K562 (cell line): ENCODE results near the gene ENDOV. TPM values are rescaled to one million over a fixed set of nuclear protein-coding genes. Genes with fewer than 3 reads are reported as not detected.

Source experiments
- BRD9 ChIP-seq: fragments of 450-650 bp; IDR thresholded peaks from 2 replicates; pipeline ENCODE4 v1.6.1; 2018; ENCODE audit warnings: low read depth; ENCODE audit not compliant: partially characterized antibody
- CGGBP1 ChIP-seq: fragments of 250-450 bp; sonication (Bioruptor Pico); IDR thresholded peaks from 2 replicates; pipeline ENCODE4 v1.9.0; 2021; ENCODE audit warnings: mild to moderate bottlenecking
- CHD2 ChIP-seq: IDR thresholded peaks from 2 replicates; pipeline ENCODE4 v1.6.1; 2011; ENCODE audit warnings: low read depth, low read length
- CXXC5 ChIP-seq: fragments of 250-450 bp; sonication (Bioruptor Pico); IDR thresholded peaks from 2 replicates; pipeline ENCODE4 v1.8.0; 2022; ENCODE audit warnings: inconsistent platforms, mild to moderate bottlenecking, moderate library complexity
- E2F3 ChIP-seq: fragments of 250-450 bp; sonication (Bioruptor Pico); IDR thresholded peaks from 2 replicates; pipeline ENCODE4 v1.4.0; 2020; ENCODE audit warnings: mild to moderate bottlenecking
- ETV5 ChIP-seq: sonication (generic); formaldehyde crosslinking; IDR thresholded peaks from 2 replicates; pipeline ENCODE4 v1.4.0; 2020; ENCODE audit warnings: low read depth, mild to moderate bottlenecking, missing genetic modification reagents
- FOXJ3 ChIP-seq: sonication (generic); formaldehyde crosslinking; IDR thresholded peaks from 2 replicates; pipeline ENCODE4 v1.4.0; 2020; ENCODE audit warnings: mild to moderate bottlenecking, missing genetic modification reagents
- HDAC1 ChIP-seq, 2 experiments: fragments of 450-650 bp; IDR thresholded peaks; 2 replicates each; pipeline ENCODE4 v1.6.1; 2016 to 2017; ENCODE audit warnings: inconsistent platforms in 1 of 2, mild to moderate bottlenecking in 1 of 2, moderate library complexity in 1 of 2
- ILF3 ChIP-seq: fragments of 450-650 bp; IDR thresholded peaks from 2 replicates; pipeline ENCODE4 v1.6.1; 2018; ENCODE audit warnings: antibody characterized with exemption, mild to moderate bottlenecking, moderate library complexity, borderline replicate concordance
- KDM2B ChIP-seq: fragments of 250-450 bp; sonication (Bioruptor Pico); IDR thresholded peaks from 2 replicates; pipeline ENCODE4 v1.8.0; 2021; ENCODE audit warnings: mild to moderate bottlenecking, moderate library complexity
- MCM2 ChIP-seq: fragments of 450-650 bp; IDR thresholded peaks from 2 replicates; pipeline ENCODE4 v1.6.1; 2017; ENCODE audit warnings: low read depth, mild to moderate bottlenecking
- MTA1 ChIP-seq: fragments of 450-650 bp; IDR thresholded peaks from 2 replicates; pipeline ENCODE4 v1.6.1; 2017; ENCODE audit warnings: borderline replicate concordance
- NR2C1 ChIP-seq, 2 experiments: fragments of 450-650 bp; IDR thresholded peaks; 2 replicates each; pipeline ENCODE4 v1.6.1; 2017; ENCODE audit warnings: mild to moderate bottlenecking in 2 of 2, antibody characterized with exemption in 1 of 2, inconsistent platforms in 1 of 2, missing compliant biosample characterization in 1 of 2, missing genetic modification characterization in 1 of 2
- POLR2B ChIP-seq: fragments of 450-650 bp; IDR thresholded peaks from 2 replicates; pipeline ENCODE4 v1.6.1; 2018; ENCODE audit warnings: low read depth; ENCODE audit not compliant: partially characterized antibody
- XRCC5 ChIP-seq: fragments of 200-400 bp; formaldehyde crosslinking; IDR thresholded peaks from 2 replicates; pipeline ENCODE4 v1.6.1; 2017; ENCODE audit warnings: low read depth, mild to moderate bottlenecking, low read length
- YY1 ChIP-seq, 3 experiments: IDR thresholded peaks; 2 replicates each; pipeline ENCODE4 v1.6.1; 2011; ENCODE audit warnings: low read length in 2 of 3, mild to moderate bottlenecking in 2 of 3, moderate library complexity in 2 of 3, borderline replicate concordance in 1 of 3, control low read depth in 1 of 3, low read depth in 1 of 3; ENCODE audit not compliant: insufficient read depth in 3 of 3, insufficient replicate concordance in 2 of 3, control insufficient read depth in 1 of 3, insufficient read length in 1 of 3; ENCODE audit errors: extremely low read depth in 1 of 3
- ZBTB2 ChIP-seq: fragments of 450-650 bp; IDR thresholded peaks from 2 replicates; pipeline ENCODE4 v1.6.1; 2016; ENCODE audit warnings: antibody characterized with exemption
- ZBTB7A ChIP-seq: IDR thresholded peaks from 2 replicates; pipeline ENCODE4 v1.6.1; 2011; ENCODE audit warnings: low read depth, mild to moderate bottlenecking, low read length, moderate library complexity, borderline replicate concordance; ENCODE audit not compliant: control insufficient read depth
- ZNF239 ChIP-seq: fragments of 250-450 bp; sonication (Bioruptor Pico); IDR thresholded peaks from 2 replicates; pipeline ENCODE4 v1.4.0; 2020; ENCODE audit warnings: mild to moderate bottlenecking
- ZNF444 ChIP-seq: fragments of 250-450 bp; sonication (Bioruptor Pico); IDR thresholded peaks from 2 replicates; pipeline ENCODE4 v1.4.0; 2020; ENCODE audit warnings: mild to moderate bottlenecking, moderate library complexity
- ZNF75A ChIP-seq: fragments of 450-650 bp; formaldehyde crosslinking; IDR thresholded peaks from 2 replicates; pipeline ENCODE4 v1.4.0; 2020; ENCODE audit warnings: mild to moderate bottlenecking
- polyA plus RNA-seq, 8 experiments: library from polyadenylated mRNA; depleted of rRNA in 4 of 8; stranded (reverse) in 5 of 8; unstranded in 3 of 8; fragments of >200 nt; fragmentation: Nextera tagmentation in 2 of 8; fragmentation: Illumina TruSeq in 1 of 8; extraction: Ambion mirVana in 2 of 8; extraction: Trizol in 1 of 8; gene quantifications; 2 replicates each; pipeline versions ENCODE4 v1.2.1 to v1.2.3, GENCODE V29; 2011 to 2014; ENCODE audit warnings: inconsistent platforms in 1 of 8, missing spikeins in 1 of 8
- total RNA-seq, 7 experiments: library from RNA; depleted of rRNA in 6 of 7; stranded (reverse); fragments of >200 nt in 6 of 7; fragmentation: Illumina TruSeq in 2 of 7; extraction: Trizol in 2 of 7; gene quantifications; 2 replicates each; pipeline versions ENCODE4 v1.2.1 to v1.2.3, GENCODE V29; 2011 to 2021; ENCODE audit warnings: low replicate concordance in 1 of 7
- TF ChIP-seq, protein P1 (sequence below): fragments of 450-650 bp; IDR thresholded peaks from 2 replicates; pipeline ENCODE4 v1.6.1; 2016
- TF ChIP-seq, protein P2 (sequence below): sonication (generic); formaldehyde crosslinking; IDR thresholded peaks from 2 replicates; pipeline ENCODE4 v1.8.0; 2023; ENCODE audit warnings: mild to moderate bottlenecking, missing genetic modification reagents

The ENDOV gene
- total and polyA plus RNA-seq, 9 of the 15 experiments (the other 6 are each of a cell fraction or from before 2014, with no cell fraction given) = 1.2 to 8.2 (median 3.7) TPM

GRCh38 chr17:80414803-80415625 lies at the start of gene ENDOV (continued):
- no peak for TF ChIP-seq ZNF444 (CRISPR knock-in tag)
- TF ChIP-seq KDM2B = peak; percentile 88
- TF ChIP-seq, protein P1, sequence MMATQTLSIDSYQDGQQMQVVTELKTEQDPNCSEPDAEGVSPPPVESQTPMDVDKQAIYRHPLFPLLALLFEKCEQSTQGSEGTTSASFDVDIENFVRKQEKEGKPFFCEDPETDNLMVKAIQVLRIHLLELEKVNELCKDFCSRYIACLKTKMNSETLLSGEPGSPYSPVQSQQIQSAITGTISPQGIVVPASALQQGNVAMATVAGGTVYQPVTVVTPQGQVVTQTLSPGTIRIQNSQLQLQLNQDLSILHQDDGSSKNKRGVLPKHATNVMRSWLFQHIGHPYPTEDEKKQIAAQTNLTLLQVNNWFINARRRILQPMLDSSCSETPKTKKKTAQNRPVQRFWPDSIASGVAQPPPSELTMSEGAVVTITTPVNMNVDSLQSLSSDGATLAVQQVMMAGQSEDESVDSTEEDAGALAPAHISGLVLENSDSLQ = peak; percentile 47; the same call in 1 of the 2 replicates
- TF ChIP-seq CGGBP1 = no peak
- no peak for TF ChIP-seq ZNF239 (CRISPR knock-in tag)
- peak; percentile 97 for TF ChIP-seq MTA1
- TF ChIP-seq ETV5 (CRISPR knock-in tag) = peak; percentile 95
- TF ChIP-seq POLR2B = peak; percentile 27
- no peak for TF ChIP-seq BRD9
- no peak for TF ChIP-seq ILF3
- 0 out of 2 replicates have a peak, but pooled peaks have one; percentile 6 for TF ChIP-seq ZNF75A
- peak; percentile 82 for TF ChIP-seq CXXC5 (CRISPR knock-in tag)
- peak; percentile 32; the same call in 1 of the 2 replicates for TF ChIP-seq NR2C1 (IDR thresholded peaks at IDR 0.05)
- TF ChIP-seq NR2C1 (tag; IDR thresholded peaks at IDR 0.05) = peak; percentile 55; the same call in 1 of the 2 replicates
- TF ChIP-seq HDAC1 (IDR thresholded peaks at IDR 0.05) = peak in 1 of 2 experiments; percentile 97; a peak in 2 of 4 replicates
- peak; percentile 93 for TF ChIP-seq ZBTB2
- TF ChIP-seq FOXJ3 (CRISPR knock-in tag) = no peak
- no peak for TF ChIP-seq E2F3 (CRISPR knock-in tag)
- TF ChIP-seq YY1 (IDR thresholded peaks at IDR 0.05; ENCODE audit: borderline replicate concordance in 1 of 3, control insufficient read depth in 1 of 3, extremely low read depth in 1 of 3, insufficient read depth in 3 of 3, insufficient read length in 1 of 3, insufficient replicate concordance in 2 of 3, low read depth in 1 of 3, low read length in 2 of 3) = peak in 2 of 3 experiments; percentile 72 to 77
- TF ChIP-seq XRCC5 = peak; percentile 17; the same call in 1 of the 2 replicates
- TF ChIP-seq, protein P2, sequence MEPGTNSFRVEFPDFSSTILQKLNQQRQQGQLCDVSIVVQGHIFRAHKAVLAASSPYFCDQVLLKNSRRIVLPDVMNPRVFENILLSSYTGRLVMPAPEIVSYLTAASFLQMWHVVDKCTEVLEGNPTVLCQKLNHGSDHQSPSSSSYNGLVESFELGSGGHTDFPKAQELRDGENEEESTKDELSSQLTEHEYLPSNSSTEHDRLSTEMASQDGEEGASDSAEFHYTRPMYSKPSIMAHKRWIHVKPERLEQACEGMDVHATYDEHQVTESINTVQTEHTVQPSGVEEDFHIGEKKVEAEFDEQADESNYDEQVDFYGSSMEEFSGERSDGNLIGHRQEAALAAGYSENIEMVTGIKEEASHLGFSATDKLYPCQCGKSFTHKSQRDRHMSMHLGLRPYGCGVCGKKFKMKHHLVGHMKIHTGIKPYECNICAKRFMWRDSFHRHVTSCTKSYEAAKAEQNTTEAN (CRISPR knock-in tag) = no peak
- peak; percentile 51; the same call in 1 of the 2 replicates for TF ChIP-seq ZBTB7A
- peak; percentile 86 for TF ChIP-seq CHD2
- no peak for TF ChIP-seq MCM2
